ENCODE results near the gene CDCA3. TPM values are rescaled to one million over a fixed set of nuclear protein-coding genes. Genes with fewer than 3 reads are reported as not detected.

The CDCA3 gene
- total and polyA plus RNA-seq, 7 donors: 0.21 to 3.3 (median 0.86) TPM; not detected in 1

DNA sequence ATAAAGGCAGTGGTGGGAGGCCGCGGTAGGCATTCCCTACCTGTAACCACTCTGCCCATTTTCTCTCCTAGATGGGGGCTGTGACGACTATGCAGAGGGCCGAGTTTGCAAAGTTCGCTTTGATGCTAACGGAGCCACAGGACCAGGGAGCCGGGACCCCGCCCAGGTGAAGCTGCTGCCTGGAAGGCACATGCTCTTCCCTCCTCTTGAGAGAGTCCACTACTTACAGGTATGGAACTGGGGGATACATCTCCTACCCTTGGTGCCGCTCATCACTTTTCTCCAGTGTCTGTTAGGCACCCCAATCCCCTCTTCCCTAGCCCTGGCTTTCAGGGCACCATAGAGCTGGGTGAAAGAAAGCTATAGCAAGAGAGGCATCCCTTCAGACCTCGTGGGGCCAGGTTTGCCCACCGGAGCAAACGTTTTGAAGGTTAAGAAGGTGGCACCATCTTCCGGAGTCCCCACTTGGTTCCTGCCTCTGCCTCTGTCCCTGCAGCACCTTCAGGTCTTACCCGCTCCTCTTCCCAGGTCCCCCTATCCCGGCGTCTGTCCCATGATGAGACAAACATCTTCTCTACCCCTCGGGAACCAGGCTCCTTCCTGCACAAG is 24.9 kb downstream of the CDCA3 start:
- H3K4me1 ChIP-seq: peaks cover 3% of the 10 kb centered on the region
- H3K27me3 ChIP-seq (ENCODE audit: insufficient read depth in 3 of 3, low read length in 2 of 3): peaks cover 0 to 70% (median 15%) of the 10 kb centered on the region in 3 donors
- intact Hi-C loops (cut with DNase I): loop anchor here (2.0 to 10.0 kb wide), 4 partner anchors 71 to 209 kb away; partner anchors contain the start of gene MLF2 (in 2 of the 2)
- 80 to 85% (median 84%) methylated on average over 17 of the region's 17 CpGs for WGBS, 3 donors
- H3K9me3 ChIP-seq: no peaks in the 10 kb centered on the region
- no peaks in the 10 kb centered on the region for H3K36me3 ChIP-seq (ENCODE audit: insufficient read depth in 1 of 2, low read depth in 1 of 2)
- no peak overlapping the region for H3K4me3 ChIP-seq
- ATAC-seq (no peak), DNase-seq (no peak)
- H3K27ac ChIP-seq: no peak overlapping the region
- TF ChIP-seq, protein P1, sequence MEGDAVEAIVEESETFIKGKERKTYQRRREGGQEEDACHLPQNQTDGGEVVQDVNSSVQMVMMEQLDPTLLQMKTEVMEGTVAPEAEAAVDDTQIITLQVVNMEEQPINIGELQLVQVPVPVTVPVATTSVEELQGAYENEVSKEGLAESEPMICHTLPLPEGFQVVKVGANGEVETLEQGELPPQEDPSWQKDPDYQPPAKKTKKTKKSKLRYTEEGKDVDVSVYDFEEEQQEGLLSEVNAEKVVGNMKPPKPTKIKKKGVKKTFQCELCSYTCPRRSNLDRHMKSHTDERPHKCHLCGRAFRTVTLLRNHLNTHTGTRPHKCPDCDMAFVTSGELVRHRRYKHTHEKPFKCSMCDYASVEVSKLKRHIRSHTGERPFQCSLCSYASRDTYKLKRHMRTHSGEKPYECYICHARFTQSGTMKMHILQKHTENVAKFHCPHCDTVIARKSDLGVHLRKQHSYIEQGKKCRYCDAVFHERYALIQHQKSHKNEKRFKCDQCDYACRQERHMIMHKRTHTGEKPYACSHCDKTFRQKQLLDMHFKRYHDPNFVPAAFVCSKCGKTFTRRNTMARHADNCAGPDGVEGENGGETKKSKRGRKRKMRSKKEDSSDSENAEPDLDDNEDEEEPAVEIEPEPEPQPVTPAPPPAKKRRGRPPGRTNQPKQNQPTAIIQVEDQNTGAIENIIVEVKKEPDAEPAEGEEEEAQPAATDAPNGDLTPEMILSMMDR (IDR thresholded peaks at IDR 0.05): no peak

DNA sequence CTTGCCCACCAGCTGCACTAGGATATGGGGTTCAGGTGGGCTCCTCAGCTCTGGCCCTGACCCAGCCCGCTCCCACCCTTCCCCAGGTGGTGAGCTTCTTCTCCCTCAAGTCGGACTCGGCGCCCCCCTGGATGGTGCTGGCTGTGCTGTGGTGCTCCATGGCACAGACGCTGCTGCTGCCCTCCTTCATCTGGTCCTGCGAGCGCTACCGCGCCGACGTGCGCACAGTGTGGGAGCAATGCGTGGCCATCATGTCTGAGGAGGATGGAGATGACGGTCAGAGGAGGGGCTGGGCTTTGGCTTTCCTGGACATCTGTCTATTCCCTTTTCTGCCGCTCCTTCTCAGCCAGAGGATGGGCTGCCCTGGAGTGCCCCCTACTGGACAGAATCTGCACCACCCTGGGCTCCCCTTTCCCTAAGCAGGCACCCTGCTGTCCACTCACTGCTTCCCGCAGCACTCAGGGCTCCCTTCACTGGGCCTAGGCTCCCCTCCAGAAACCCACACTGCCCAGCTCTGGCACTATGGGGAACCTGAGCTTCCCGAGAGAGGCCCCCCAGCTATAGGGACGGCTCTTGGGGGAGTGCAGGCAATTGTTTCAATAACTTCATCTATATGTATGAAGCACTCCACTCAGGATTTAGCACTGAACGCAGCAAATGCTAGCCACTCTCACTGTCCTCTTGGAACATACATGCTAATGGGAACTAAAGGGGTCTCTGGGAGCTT is 25.5 kb downstream of the CDCA3 start:
- no peak overlapping the region for H3K4me3 ChIP-seq
- 10 to 12% (median 12%) methylated on average over 17 to 19 of the region's 19 CpGs for WGBS, 3 donors
- no peaks in the 10 kb centered on the region for H3K9me3 ChIP-seq
- no peak overlapping the region for H3K27ac ChIP-seq
- DNase-seq: peak; percentile 83 to 89
- H3K4me1 ChIP-seq: peaks cover 3% of the 10 kb centered on the region
- peaks cover 0 to 70% (median 15%) of the 10 kb centered on the region in 3 donors for H3K27me3 ChIP-seq (ENCODE audit: insufficient read depth in 3 of 3, low read length in 2 of 3)
- H3K36me3 ChIP-seq (ENCODE audit: insufficient read depth in 1 of 2, low read depth in 1 of 2): no peaks in the 10 kb centered on the region
- TF ChIP-seq, protein P1 (IDR thresholded peaks at IDR 0.05): peak; percentile 87
- ATAC-seq: peak; percentile 79 to 83 (median 82)
- intact Hi-C loops (cut with DNase I): loop anchor here (2.0 to 10.0 kb wide), 4 partner anchors 71 to 208 kb away; partner anchors contain the start of gene MLF2 (in 2 of the 2)

DNA sequence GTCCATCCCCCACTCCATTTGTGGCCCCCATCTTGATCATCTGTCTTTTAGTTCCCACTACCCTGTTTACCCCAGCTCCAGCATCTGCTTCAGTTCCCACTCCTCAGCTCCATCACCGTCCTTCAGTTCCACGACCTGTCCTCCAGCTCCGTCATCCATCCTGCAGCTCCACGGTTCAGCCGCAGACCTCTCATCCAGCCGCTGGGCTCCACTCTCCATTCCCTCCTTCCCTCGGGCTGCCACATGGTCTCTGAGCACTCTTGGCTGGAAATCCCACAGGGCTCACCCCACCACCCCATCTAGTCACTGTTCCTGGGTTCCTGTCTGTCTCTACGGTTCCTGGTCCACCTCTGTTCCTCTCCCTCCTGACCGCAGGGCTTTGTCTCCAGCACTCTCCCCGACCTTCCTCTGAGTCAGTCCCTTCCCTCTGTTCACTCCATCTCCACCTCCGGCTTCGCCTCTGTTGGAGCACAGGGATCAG is 26.1 kb downstream of the CDCA3 start:
- 46 to 56% (median 46%) methylated on average over 12 of the region's 12 CpGs for WGBS, 3 donors
- Histone ChIP-seq H3K9me3 (no peaks in the 10 kb centered on the region), H3K36me3 (ENCODE audit: insufficient read depth in 1 of 2, low read depth in 1 of 2) (no peaks in the 10 kb centered on the region), H3K4me3 (no peak overlapping the region), H3K27me3 (ENCODE audit: insufficient read depth in 3 of 3, low read length in 2 of 3) (peaks cover 0 to 73% (median 15%) of the 10 kb centered on the region in 3 donors), H3K27ac (no peak overlapping the region), H3K4me1 (peaks cover 3% of the 10 kb centered on the region)
- TF ChIP-seq, protein P1 (IDR thresholded peaks at IDR 0.05): no peak
- DNase-seq (no peak), ATAC-seq (no peak)
- intact Hi-C loops (cut with DNase I): loop anchor here (5.0 to 10.0 kb wide), 3 partner anchors 70 to 208 kb away; partner anchors contain the start of gene MLF2 (in 2 of the 2)

DNA sequence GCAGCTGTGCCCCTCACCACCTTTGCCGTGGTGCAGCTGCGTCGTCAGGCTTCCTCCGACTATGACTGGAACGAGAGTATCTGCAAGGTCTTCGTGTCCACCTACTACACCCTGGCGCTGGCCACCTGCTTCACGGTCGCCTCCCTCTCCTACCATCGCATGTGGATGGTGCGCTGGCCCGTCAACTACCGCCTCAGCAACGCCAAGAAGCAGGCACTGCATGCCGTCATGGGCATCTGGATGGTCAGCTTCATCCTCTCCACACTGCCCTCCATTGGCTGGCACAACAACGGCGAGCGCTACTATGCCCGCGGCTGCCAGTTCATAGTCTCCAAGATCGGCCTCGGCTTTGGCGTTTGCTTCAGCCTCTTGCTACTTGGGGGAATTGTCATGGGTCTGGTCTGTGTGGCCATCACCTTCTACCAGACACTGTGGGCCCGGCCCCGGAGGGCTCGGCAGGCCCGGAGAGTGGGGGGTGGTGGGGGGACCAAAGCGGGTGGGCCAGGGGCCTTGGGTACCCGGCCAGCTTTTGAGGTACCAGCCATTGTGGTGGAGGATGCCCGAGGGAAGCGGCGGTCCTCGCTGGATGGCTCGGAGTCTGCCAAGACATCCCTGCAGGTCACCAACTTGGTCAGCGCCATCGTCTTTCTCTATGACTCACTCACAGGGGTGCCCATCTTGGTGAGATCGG is 26.9 kb downstream of the CDCA3 start:
- TF ChIP-seq, protein P1 (IDR thresholded peaks at IDR 0.05): no peak
- Histone ChIP-seq H3K9me3 (no peaks in the 10 kb centered on the region), H3K27me3 (ENCODE audit: insufficient read depth in 3 of 3, low read length in 2 of 3) (peaks cover 0 to 68% (median 17%) of the 10 kb centered on the region in 3 donors), H3K27ac (no peak overlapping the region), H3K4me3 (no peak overlapping the region), H3K4me1 (peaks cover 3% of the 10 kb centered on the region), H3K36me3 (ENCODE audit: insufficient read depth in 1 of 2, low read depth in 1 of 2) (no peaks in the 10 kb centered on the region)
- ATAC-seq (no peak), DNase-seq (no peak)
- WGBS, 3 donors: 73 to 84% (median 82%) methylated on average over 32 to 37 of the region's 37 CpGs
- intact Hi-C loops (cut with DNase I): loop anchor here in 1 of 2 donors (10.0 kb wide), 1 partner anchor 69 kb away; the partner anchor contains the start of gene MLF2

Measured in psoas muscle (tissue), 8 donors.